WERI-Rb-1 (cell line): Measurements from ENCODE around the gene PLEKHN1.

ENCODE experiments used
- DNase-seq: peaks from one replicate; pipeline ENCODE4 v3.0.0-alpha.2; 2020
- H3K27ac ChIP-seq: fragments of 250-450 bp; sonication (Bioruptor Pico); 2 replicates; pipeline ENCODE4 v1.5.1; 2020; ENCODE audit warnings: mild to moderate bottlenecking, moderate library complexity
- H3K27me3 ChIP-seq: fragments of 250-450 bp; sonication (Bioruptor Pico); 2 replicates; pipeline ENCODE4 v1.5.1; 2021; ENCODE audit warnings: mild to moderate bottlenecking, low read depth, moderate library complexity; ENCODE audit not compliant: insufficient read depth, severe bottlenecking
- H3K36me3 ChIP-seq: fragments of 250-450 bp; sonication (Bioruptor Pico); 2 replicates; pipeline ENCODE4 v1.5.1; 2020; ENCODE audit warnings: mild to moderate bottlenecking, moderate library complexity
- H3K4me3 ChIP-seq: 2 replicates; pipeline ENCODE4 v1.5.1; 2011; ENCODE audit warnings: low read depth, mild to moderate bottlenecking, control low read depth, low read length
- H3K9me3 ChIP-seq: fragments of 250-450 bp; sonication (Bioruptor Pico); 2 replicates; pipeline ENCODE4 v1.5.1; 2021; ENCODE audit warnings: mild to moderate bottlenecking, moderate library complexity; ENCODE audit not compliant: severe bottlenecking
- TF ChIP-seq, protein P1 (sequence below): IDR thresholded peaks from 2 replicates; pipeline ENCODE4 v1.5.1; 2011; ENCODE audit warnings: low read depth, mild to moderate bottlenecking, control low read depth, inconsistent platforms, low read length

PLEKHN1 gene

GRCh38 chr1:954927-955326, 11.4 kb upstream of the PLEKHN1 start:
- H3K9me3 ChIP-seq = no peaks in the 10 kb centered on the region
- no peaks in the 10 kb centered on the region for H3K27me3 ChIP-seq
- DNase-seq = no peak
- TF ChIP-seq, protein P1, sequence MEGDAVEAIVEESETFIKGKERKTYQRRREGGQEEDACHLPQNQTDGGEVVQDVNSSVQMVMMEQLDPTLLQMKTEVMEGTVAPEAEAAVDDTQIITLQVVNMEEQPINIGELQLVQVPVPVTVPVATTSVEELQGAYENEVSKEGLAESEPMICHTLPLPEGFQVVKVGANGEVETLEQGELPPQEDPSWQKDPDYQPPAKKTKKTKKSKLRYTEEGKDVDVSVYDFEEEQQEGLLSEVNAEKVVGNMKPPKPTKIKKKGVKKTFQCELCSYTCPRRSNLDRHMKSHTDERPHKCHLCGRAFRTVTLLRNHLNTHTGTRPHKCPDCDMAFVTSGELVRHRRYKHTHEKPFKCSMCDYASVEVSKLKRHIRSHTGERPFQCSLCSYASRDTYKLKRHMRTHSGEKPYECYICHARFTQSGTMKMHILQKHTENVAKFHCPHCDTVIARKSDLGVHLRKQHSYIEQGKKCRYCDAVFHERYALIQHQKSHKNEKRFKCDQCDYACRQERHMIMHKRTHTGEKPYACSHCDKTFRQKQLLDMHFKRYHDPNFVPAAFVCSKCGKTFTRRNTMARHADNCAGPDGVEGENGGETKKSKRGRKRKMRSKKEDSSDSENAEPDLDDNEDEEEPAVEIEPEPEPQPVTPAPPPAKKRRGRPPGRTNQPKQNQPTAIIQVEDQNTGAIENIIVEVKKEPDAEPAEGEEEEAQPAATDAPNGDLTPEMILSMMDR = no peak
- no peak overlapping the region for H3K27ac ChIP-seq
- H3K36me3 ChIP-seq = peaks cover 67% of the 10 kb centered on the region
- no peak overlapping the region for H3K4me3 ChIP-seq

DNA sequence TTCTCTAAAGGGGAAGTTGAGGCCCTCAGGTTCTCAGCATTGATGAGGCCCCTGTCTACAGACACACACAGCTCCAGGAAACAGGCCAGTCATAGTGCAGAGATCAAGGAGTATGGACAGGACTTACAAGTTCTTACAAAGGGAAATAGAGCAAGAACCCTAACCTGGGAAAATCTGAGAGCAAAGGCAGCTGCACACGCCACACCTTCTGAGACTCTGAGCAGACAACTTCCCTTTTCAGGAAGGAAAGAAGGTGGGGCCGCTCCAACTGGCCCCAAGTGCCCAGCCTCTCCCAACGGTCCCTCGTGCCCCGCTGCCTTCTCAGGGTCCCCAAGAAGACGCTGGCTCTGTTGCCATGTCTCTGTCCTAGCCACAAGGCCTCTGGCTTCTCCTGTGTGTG, 10.8 kb upstream of the PLEKHN1 start:
- DNase-seq = no peak
- peaks cover 61% of the 10 kb centered on the region for H3K36me3 ChIP-seq

DNA sequence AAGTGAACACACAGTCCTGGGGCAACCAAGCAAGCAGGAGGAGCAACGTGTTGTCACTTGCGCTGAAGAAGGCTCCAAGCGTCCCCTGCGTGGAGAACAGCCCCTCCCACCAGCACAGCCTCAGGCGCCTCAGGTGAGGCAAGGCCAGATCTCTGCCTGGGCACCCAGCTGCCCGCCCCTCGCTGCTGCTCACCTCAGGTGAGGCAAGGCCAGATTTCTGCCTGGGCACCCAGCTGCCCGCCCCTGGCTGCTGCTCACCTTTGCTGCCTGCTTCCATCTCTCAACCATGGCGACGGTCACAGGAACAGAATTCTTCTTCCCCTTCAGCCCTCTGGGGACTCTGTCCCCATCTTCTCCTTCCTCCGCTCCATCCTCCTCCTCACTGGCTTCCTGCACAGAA, 9.6 kb upstream of the PLEKHN1 start:
- TF ChIP-seq, protein P1 = no peak
- DNase-seq = no peak
- H3K36me3 ChIP-seq = peaks cover 50% of the 10 kb centered on the region

More for the DNA sequence above, 10.8 kb upstream of the PLEKHN1 start:
- H3K9me3 ChIP-seq = no peaks in the 10 kb centered on the region
- no peak overlapping the region for H3K27ac ChIP-seq
- H3K27me3 ChIP-seq = no peaks in the 10 kb centered on the region
- TF ChIP-seq, protein P1 = no peak
- H3K4me3 ChIP-seq = no peak overlapping the region

DNA sequence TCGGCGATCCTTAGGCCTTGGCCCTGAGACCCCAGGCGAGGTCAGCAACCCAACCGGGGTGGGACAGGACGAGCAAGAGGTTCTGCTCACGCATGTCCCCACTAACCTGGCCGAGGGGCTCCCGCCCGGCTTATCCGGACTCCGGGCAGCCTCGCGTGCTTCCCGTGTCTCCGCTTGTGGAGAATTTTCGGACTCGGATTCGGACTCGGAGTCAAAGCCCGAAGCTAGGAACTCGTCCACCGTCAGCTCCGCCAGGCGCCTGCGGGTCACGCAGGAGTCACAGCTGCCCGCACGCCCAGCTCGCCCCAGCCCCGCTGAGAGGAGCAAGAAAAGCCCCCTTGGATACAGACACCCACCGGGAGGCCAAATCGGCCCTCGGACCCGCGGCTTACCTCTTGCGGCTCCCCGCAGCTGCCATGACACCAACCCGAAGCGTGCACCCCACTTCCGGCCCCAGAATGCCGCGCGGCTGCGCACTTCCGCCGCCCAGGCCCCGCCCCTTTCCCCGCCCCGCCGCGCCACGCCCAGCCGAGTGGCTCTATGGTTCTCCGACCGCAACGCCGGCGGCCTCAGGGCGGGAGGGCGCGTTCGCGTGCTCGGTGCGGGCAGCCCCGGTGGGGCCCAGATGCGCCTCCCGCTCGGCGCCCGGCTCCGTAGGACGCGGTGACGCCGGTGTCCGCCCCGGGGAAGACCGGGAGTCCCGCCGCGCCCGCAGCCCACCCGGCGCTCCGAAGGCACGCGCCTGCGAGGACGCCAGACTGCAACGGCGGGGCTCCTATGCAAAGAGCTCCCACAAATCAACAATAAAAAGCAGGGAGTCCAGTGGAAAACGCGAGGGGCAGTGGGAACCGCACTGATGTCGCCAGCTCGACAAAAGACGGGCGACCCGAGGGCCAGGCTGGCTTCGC, 7.2 kb upstream of the PLEKHN1 start, which contains the start of gene NOC2L:
TSS of gene NOC2L (minus strand) at position 434 of the 908 bp plus-strand sequence. CDS start at position 418, 16 bp downstream.
- peak; percentile 91 for DNase-seq
- peak within 1 kb of the TSS; percentile 60 for H3K27ac ChIP-seq
- H3K36me3 ChIP-seq = peaks cover 46% of the 10 kb centered on the region
- no peaks in the 10 kb centered on the region for H3K27me3 ChIP-seq
- H3K4me3 ChIP-seq = peak within 1 kb of the TSS; percentile 100
- no peaks in the 10 kb centered on the region for H3K9me3 ChIP-seq
- TF ChIP-seq, protein P1 = no peak

More for the DNA sequence above, 9.6 kb upstream of the PLEKHN1 start:
- Histone ChIP-seq H3K27me3 (no peaks in the 10 kb centered on the region), H3K27ac (no peak overlapping the region), H3K9me3 (no peaks in the 10 kb centered on the region), H3K4me3 (no peak overlapping the region)

- Histone ChIP-seq H3K9me3 (no peaks in the 10 kb centered on the region), H3K36me3 (peaks cover 43% of the 10 kb centered on the region), H3K4me3 (peak overlapping the region; percentile 66), H3K27ac (peak overlapping the region; percentile 68), H3K27me3 (no peaks in the 10 kb centered on the region)
- TF ChIP-seq, protein P1 = no peak
- DNase-seq = no peak
Measured at GRCh38 chr1:959731-960362, 6.4 kb upstream of the PLEKHN1 start.
